Measurements from ENCODE around the gene ZNF280A.
"Not testable (repeated sequence)": the region's sequence is repeated elsewhere in the genome, so short reads cannot be mapped to it uniquely, and the experiment has no call there.

The ZNF280A gene

GRCh38 chr22:22538226-22538989, 18.3 kb upstream of the ZNF280A start:
- no peak for DNase-seq

GRCh38 chr22:22536916-22537315, 16.8 kb upstream of the ZNF280A start:
- DNase-seq: no peak

GRCh38 chr22:22536515-22536914, 16.4 kb upstream of the ZNF280A start:
- DNase-seq: no peak

- DNase-seq: no peak
Observed at GRCh38 chr22:22535662-22536061, 15.6 kb upstream of the ZNF280A start.

- no peak for DNase-seq
Observed at GRCh38 chr22:22534604-22535415, 14.7 kb upstream of the ZNF280A start.

- no peak for DNase-seq
Observed at GRCh38 chr22:22533863-22534262, 13.8 kb upstream of the ZNF280A start.

GRCh38 chr22:22533417-22533816, 13.3 kb upstream of the ZNF280A start:
- no peak for DNase-seq

- DNase-seq: not testable (repeated sequence)
Observed at GRCh38 chr22:22532547-22533071, 12.5 kb upstream of the ZNF280A start.

- no peak for DNase-seq
Observed at GRCh38 chr22:22531770-22532546, 11.9 kb upstream of the ZNF280A start.

GRCh38 chr22:22528780-22529179, 8.7 kb upstream of the ZNF280A start:
- DNase-seq: no peak

- no peak for DNase-seq
Observed at GRCh38 chr22:22527312-22527711, 7.2 kb upstream of the ZNF280A start.

GRCh38 chr22:22526125-22526912, 6.2 kb upstream of the ZNF280A start:
- DNase-seq: no peak

GRCh38 chr22:22523494-22523893, 3.4 kb upstream of the ZNF280A start:
- no peak for DNase-seq

- no peak for DNase-seq
Observed at GRCh38 chr22:22521631-22522030, 1.6 kb upstream of the ZNF280A start.

- DNase-seq: no peak
Observed at GRCh38 chr22:22520667-22521602, 865 bp upstream of the ZNF280A start.

GRCh38 chr22:22519591-22519990, 479 bp downstream of the ZNF280A start:
- DNase-seq: no peak

- DNase-seq: no peak
Observed at GRCh38 chr22:22516992-22517391, 3.1 kb downstream of the ZNF280A start.

- DNase-seq: no peak
Observed at GRCh38 chr22:22515890-22516289, 4.2 kb downstream of the ZNF280A start.

- DNase-seq: not testable (repeated sequence)
Observed at GRCh38 chr22:22514431-22514830, 5.6 kb downstream of the ZNF280A start.

GRCh38 chr22:22513619-22514018, 6.5 kb downstream of the ZNF280A start:
- DNase-seq: no peak

- no peak for DNase-seq
Observed at GRCh38 chr22:22512951-22513350, 7.1 kb downstream of the ZNF280A start.
